Muscle layer of duodenum (tissue), 2 donors: Measurements from ENCODE around the gene ESYT2.
"Not testable (repeated sequence)": the region's sequence is repeated elsewhere in the genome, so short reads cannot be mapped to it uniquely, and the experiment has no call there.

ENCODE experiments used
- H3K27ac ChIP-seq: one replicate; pipeline ENCODE4 v1.7.0; 2013; ENCODE audit warnings: mild to moderate bottlenecking, low read length
- H3K27me3 ChIP-seq: one replicate; pipeline ENCODE4 v1.7.0; 2013; ENCODE audit warnings: low read depth, mild to moderate bottlenecking, control low read depth, low read length
- H3K36me3 ChIP-seq, 2 donors: one replicate each; pipeline ENCODE4 v1.7.0; 2013; ENCODE audit warnings: low read length in 2 of 2, control low read depth in 1 of 2, mild to moderate bottlenecking in 1 of 2; ENCODE audit not compliant: insufficient read depth in 2 of 2, control insufficient read depth in 1 of 2
- H3K4me1 ChIP-seq, 2 donors: one replicate each; pipeline ENCODE4 v1.7.0; 2013; ENCODE audit warnings: low read length in 2 of 2, mild to moderate bottlenecking in 2 of 2, control low read depth in 1 of 2, moderate library complexity in 1 of 2; ENCODE audit not compliant: insufficient read depth in 2 of 2, control insufficient read depth in 1 of 2
- H3K4me3 ChIP-seq, 2 donors: one replicate each; pipeline ENCODE4 v1.7.0; 2013; ENCODE audit warnings: low read length in 2 of 2, low read depth in 1 of 2, mild to moderate bottlenecking in 1 of 2
- H3K9me3 ChIP-seq, 2 donors: one replicate each; pipeline ENCODE4 v1.7.0; 2013; ENCODE audit warnings: low read length in 2 of 2, control low read depth in 1 of 2, mild to moderate bottlenecking in 1 of 2; ENCODE audit not compliant: control insufficient read depth in 1 of 2
- donor health status: healthy.

ESYT2 gene

GRCh38 chr7:158706710-158707590 lies 122.4 kb downstream of the ESYT2 start:
- Histone ChIP-seq H3K27ac (no peak overlapping the region), H3K27me3 (no peaks in the 10 kb centered on the region), H3K4me3 (no peak overlapping the region), H3K36me3 (no peaks in the 10 kb centered on the region), H3K9me3 (no peaks in the 10 kb centered on the region), H3K4me1 (peaks cover 7 to 12% of the 10 kb centered on the region in 2 donors)

- Histone ChIP-seq H3K27ac (no peak overlapping the region), H3K4me1 (peaks cover 7 to 12% of the 10 kb centered on the region in 2 donors), H3K27me3 (no peaks in the 10 kb centered on the region), H3K36me3 (no peaks in the 10 kb centered on the region), H3K4me3 (peak overlapping the region in 1 of 2 donors; percentile 90), H3K9me3 (no peaks in the 10 kb centered on the region)
Measured at GRCh38 chr7:158706273-158706704, 123.0 kb downstream of the ESYT2 start.

- Histone ChIP-seq H3K27ac (peak overlapping the region; percentile 72), H3K36me3 (no peaks in the 10 kb centered on the region), H3K27me3 (no peaks in the 10 kb centered on the region), H3K4me3 (peak overlapping the region; percentile 72 to 90), H3K4me1 (peaks cover 7 to 12% of the 10 kb centered on the region in 2 donors), H3K9me3 (no peaks in the 10 kb centered on the region)
Measured at GRCh38 chr7:158705234-158705850, 124.0 kb downstream of the ESYT2 start.

- Histone ChIP-seq H3K27me3 (no peaks in the 10 kb centered on the region), H3K9me3 (no peaks in the 10 kb centered on the region), H3K4me3 (peak within 1 kb of the TSS; percentile 72 to 90), H3K4me1 (peaks cover 7 to 12% of the 10 kb centered on the region in 2 donors), H3K27ac (peak within 1 kb of the TSS; percentile 72), H3K36me3 (no peaks in the 10 kb centered on the region)
Measured at GRCh38 chr7:158704524-158705233, 124.6 kb downstream of the ESYT2 start, which contains the start of gene NCAPG2. NCAPG2 (minus strand) TSS chr7:158704804; CDS start chr7:158701899, 2,905 bp downstream.

- Histone ChIP-seq H3K4me1 (peaks cover 7 to 12% of the 10 kb centered on the region in 2 donors), H3K4me3 (peak overlapping the region; percentile 60 to 90)
- H3K9me3 ChIP-seq, H3K27me3 ChIP-seq, H3K36me3 ChIP-seq, H3K27ac ChIP-seq: not testable (repeated sequence)
Measured at GRCh38 chr7:158703679-158704523, 125.4 kb downstream of the ESYT2 start.

GRCh38 chr7:158702944-158703343 lies 126.4 kb downstream of the ESYT2 start:
- Histone ChIP-seq H3K9me3 (no peaks in the 10 kb centered on the region), H3K4me1 (peaks cover 7 to 12% of the 10 kb centered on the region in 2 donors), H3K4me3 (no peak overlapping the region), H3K27me3 (no peaks in the 10 kb centered on the region), H3K27ac (no peak overlapping the region), H3K36me3 (no peaks in the 10 kb centered on the region)

- Histone ChIP-seq H3K27me3 (no peaks in the 10 kb centered on the region), H3K4me1 (peaks cover 7 to 12% of the 10 kb centered on the region in 2 donors), H3K9me3 (no peaks in the 10 kb centered on the region), H3K4me3 (no peak overlapping the region), H3K27ac (no peak overlapping the region), H3K36me3 (no peaks in the 10 kb centered on the region)
Measured at GRCh38 chr7:158702196-158702595, 127.1 kb downstream of the ESYT2 start.

- Histone ChIP-seq H3K27ac (no peak overlapping the region), H3K27me3 (no peaks in the 10 kb centered on the region), H3K9me3 (no peaks in the 10 kb centered on the region), H3K36me3 (no peaks in the 10 kb centered on the region), H3K4me1 (peaks cover 10 to 16% of the 10 kb centered on the region in 2 donors), H3K4me3 (no peak overlapping the region)
Measured at GRCh38 chr7:158700008-158700407, 129.3 kb downstream of the ESYT2 start.

GRCh38 chr7:158699341-158699740 lies 130.0 kb downstream of the ESYT2 start:
- Histone ChIP-seq H3K4me3 (no peak overlapping the region), H3K27ac (no peak overlapping the region), H3K9me3 (no peaks in the 10 kb centered on the region), H3K4me1 (peaks cover 10 to 16% of the 10 kb centered on the region in 2 donors), H3K36me3 (no peaks in the 10 kb centered on the region), H3K27me3 (no peaks in the 10 kb centered on the region)

GRCh38 chr7:158698657-158699195 lies 130.6 kb downstream of the ESYT2 start:
- peaks cover 8 to 10% of the 10 kb centered on the region in 2 donors for H3K4me1 ChIP-seq
- H3K9me3 ChIP-seq, result no peaks in the 10 kb centered on the region
- no peaks in the 10 kb centered on the region for H3K27me3 ChIP-seq
- no peak overlapping the region for H3K27ac ChIP-seq
- H3K36me3 ChIP-seq, result no peaks in the 10 kb centered on the region
- no peak overlapping the region for H3K4me3 ChIP-seq
